ENCODE results near the gene CMSS1. TPM values are rescaled to one million over a fixed set of nuclear protein-coding genes. Genes with fewer than 3 reads are reported as not detected.

The CMSS1 gene
- total RNA-seq, 1 donor from 2014 or later: 56.3 TPM

- Histone ChIP-seq H3K27ac (no peak overlapping the region), H3F3A (ENCODE audit: low read depth) (no peaks in the 10 kb centered on the region), H2AFZ (replicated peaks) (no peak overlapping the region), H3K36me3 (no peaks in the 10 kb centered on the region), H3K9me3 (ENCODE audit: low read depth) (no peaks in the 10 kb centered on the region), H4K20me1 (ENCODE audit: low read depth) (no peaks in the 10 kb centered on the region), H3K79me2 (ENCODE audit: low read depth) (no peaks in the 10 kb centered on the region), H3K4me2 (no peak overlapping the region), H3K4me1 (peaks cover 4% of the 10 kb centered on the region), H3K9ac (no peak overlapping the region), H3K4me3 (no peak overlapping the region), H3K27me3 (no peaks in the 10 kb centered on the region)
- peaks cover 3% of the 10 kb centered on the region for H3K9me3 Mint-ChIP-seq
- no peaks in the 10 kb centered on the region for H3K36me3 Mint-ChIP-seq
- TF ChIP-seq CTCF (IDR thresholded peaks at IDR 0.05) (no peak), EZH2 (IDR thresholded peaks at IDR 0.05) (no peak), EZH2phosphoT487 (IDR thresholded peaks at IDR 0.05) (no peak)
- no peaks in the 10 kb centered on the region for H3K27me3 Mint-ChIP-seq (ENCODE audit: insufficient read depth, low read depth)
- no peak for DNase-seq (ENCODE audit: low spot score)
- no peak overlapping the region for H3K4me3 Mint-ChIP-seq
- H3K4me1 Mint-ChIP-seq: peaks cover 20% of the 10 kb centered on the region
- no peak overlapping the region for H3K27ac Mint-ChIP-seq
These were observed 240.3 kb downstream of the CMSS1 start for GRCh38 chr3:100057716-100058575.

- no peak overlapping the region for H3K4me2 ChIP-seq
These were observed 241.8 kb downstream of the CMSS1 start for GRCh38 chr3:100059472-100059871.

GRCh38 chr3:100060685-100061484, 243.2 kb downstream of the CMSS1 start:
- Histone ChIP-seq H3K4me3 (no peak overlapping the region), H3K4me2 (no peak overlapping the region), H3K9ac (no peak overlapping the region), H3K27ac (no peak overlapping the region), H2AFZ (replicated peaks) (no peak overlapping the region), H3K9me3 (ENCODE audit: low read depth) (no peaks in the 10 kb centered on the region), H3K79me2 (ENCODE audit: low read depth) (no peaks in the 10 kb centered on the region), H3K36me3 (no peaks in the 10 kb centered on the region), H4K20me1 (ENCODE audit: low read depth) (no peaks in the 10 kb centered on the region), H3K4me1 (no peaks in the 10 kb centered on the region), H3K27me3 (no peaks in the 10 kb centered on the region), H3F3A (ENCODE audit: low read depth) (no peaks in the 10 kb centered on the region)
- no peak for TF ChIP-seq EZH2 (IDR thresholded peaks at IDR 0.05)
- no peak for TF ChIP-seq CTCF (IDR thresholded peaks at IDR 0.05)
- TF ChIP-seq EZH2phosphoT487 (IDR thresholded peaks at IDR 0.05): no peak
- Mint-ChIP-seq H3K4me3 (no peak overlapping the region), H3K36me3 (no peaks in the 10 kb centered on the region), H3K9me3 (peaks cover under 1% of the 10 kb centered on the region), H3K27me3 (ENCODE audit: insufficient read depth, low read depth) (no peaks in the 10 kb centered on the region), H3K27ac (no peak overlapping the region), H3K4me1 (no peaks in the 10 kb centered on the region)
- no peak for DNase-seq (ENCODE audit: low spot score)

More at GRCh38 chr3:100059472-100059871, 241.8 kb downstream of the CMSS1 start:
- Histone ChIP-seq H3F3A (ENCODE audit: low read depth) (no peaks in the 10 kb centered on the region), H3K4me1 (no peaks in the 10 kb centered on the region), H2AFZ (replicated peaks) (no peak overlapping the region), H3K27ac (no peak overlapping the region), H3K4me3 (no peak overlapping the region), H4K20me1 (ENCODE audit: low read depth) (no peaks in the 10 kb centered on the region), H3K36me3 (no peaks in the 10 kb centered on the region), H3K9me3 (ENCODE audit: low read depth) (no peaks in the 10 kb centered on the region), H3K9ac (no peak overlapping the region), H3K79me2 (ENCODE audit: low read depth) (no peaks in the 10 kb centered on the region), H3K27me3 (no peaks in the 10 kb centered on the region)
- Mint-ChIP-seq H3K27me3 (ENCODE audit: insufficient read depth, low read depth) (no peaks in the 10 kb centered on the region), H3K27ac (no peak overlapping the region), H3K9me3 (peaks cover 3% of the 10 kb centered on the region), H3K4me1 (peaks cover 7% of the 10 kb centered on the region), H3K4me3 (no peak overlapping the region), H3K36me3 (no peaks in the 10 kb centered on the region)
- DNase-seq (ENCODE audit: low spot score): no peak
- TF ChIP-seq CTCF (IDR thresholded peaks at IDR 0.05): no peak
- no peak for TF ChIP-seq EZH2 (IDR thresholded peaks at IDR 0.05)
- TF ChIP-seq EZH2phosphoT487 (IDR thresholded peaks at IDR 0.05): no peak

Data from neural progenitor cell (in vitro differentiated cells).